MCF 10A (cell line): Measurements from ENCODE around the gene KCNC4. TPM values are rescaled to one million over a fixed set of nuclear protein-coding genes. Genes with fewer than 3 reads are reported as not detected.

ENCODE experiments used
- BruUV-seq: library from RNA; stranded (reverse); fragments of 400-500 nt; replicated peaks from 2 replicates; lab custom pipeline; 2021; lab: Mats Ljungman, UMichigan
- CTCF ChIA-PET: fragments of 300-600 bp; sonication (Branson Sonifier 250); formaldehyde crosslinking; extraction: SDS; loops from one replicate; lab custom pipeline; 2021; ENCODE audit warnings: antibody characterized with exemption, inconsistent platforms; lab: Yijun Ruan, JAX
- POLR2A ChIA-PET: fragments of 300-600, 350-650 bp; sonication (Branson Sonifier 250); formaldehyde crosslinking; extraction: SDS; loops from one replicate; lab custom pipeline; 2020; ENCODE audit warnings: antibody characterized with exemption, inconsistent platforms; lab: Yijun Ruan, JAX
- DNase-seq: peaks from one replicate; pipeline ENCODE4 v3.0.0-alpha.2; 2018; ENCODE audit not compliant: unreplicated experiment
- H3K27ac Mint-ChIP-seq: one replicate; pipeline ENCODE4 v1.8.0; 2022; ENCODE audit warnings: mild to moderate bottlenecking, low read depth, mixed read lengths; ENCODE audit not compliant: unreplicated experiment
- H3K27me3 Mint-ChIP-seq: one replicate; pipeline ENCODE4 v1.8.0; 2022; ENCODE audit warnings: mixed read lengths; ENCODE audit not compliant: insufficient read depth, unreplicated experiment
- H3K36me3 Mint-ChIP-seq: one replicate; pipeline ENCODE4 v1.8.0; 2022; ENCODE audit warnings: mild to moderate bottlenecking, moderate library complexity, mixed read lengths; ENCODE audit not compliant: insufficient read depth, unreplicated experiment
- H3K4me1 Mint-ChIP-seq: one replicate; pipeline ENCODE4 v1.8.0; 2022; ENCODE audit warnings: mixed read lengths; ENCODE audit not compliant: insufficient read depth, unreplicated experiment
- H3K4me3 Mint-ChIP-seq: one replicate; pipeline ENCODE4 v1.8.0; 2022; ENCODE audit warnings: mild to moderate bottlenecking, moderate library complexity, mixed read lengths; ENCODE audit not compliant: unreplicated experiment
- H3K9me3 Mint-ChIP-seq: one replicate; pipeline ENCODE4 v1.8.0; 2022; ENCODE audit warnings: mixed read lengths; ENCODE audit not compliant: unreplicated experiment
- CTCF ChIP-seq: fragments of 200-600 bp; IDR thresholded peaks from one replicate; pipeline ENCODE4 v1.8.0; 2022; ENCODE audit warnings: antibody characterized with exemption, mild to moderate bottlenecking; ENCODE audit not compliant: unreplicated experiment
- intact Hi-C: fragments of 100-400 bp; cut with micrococcal nuclease; formaldehyde crosslinking; loops from 2 replicates; pipeline ENCODE4 v1.14.1; 2022
- total RNA-seq: library from RNA; stranded (reverse); gene quantifications from 2 replicates; pipeline ENCODE4 v1.2.3, GENCODE V29; 2022

The KCNC4 gene
- total RNA-seq, 1 experiment from 2014 or later: 1.3 TPM

- Mint-ChIP-seq H3K27ac (no peak overlapping the region), H3K4me1 (no peaks in the 10 kb centered on the region), H3K36me3 (no peaks in the 10 kb centered on the region), H3K27me3 (no peaks in the 10 kb centered on the region), H3K9me3 (no peaks in the 10 kb centered on the region), H3K4me3 (no peak overlapping the region)
- ChIA-PET POLR2A (no interaction called here), CTCF (interaction anchor here (0.6 to 4.4 kb wide), 3 partner anchors 9 to 1356 kb away, joined by 3 to 22 read pairs (median 3); no protein-coding TSS in a partner anchor)
- BruUV-seq: no TSS peak
- intact Hi-C loops: no loop called here
- no peak for DNase-seq
- no peak for TF ChIP-seq CTCF
These were observed 27.5 kb downstream of the KCNC4 start for GRCh38 chr1:110237386-110238152.

GRCh38 chr1:110239441-110240430 lies 29.6 kb downstream of the KCNC4 start:
- ChIA-PET POLR2A (no interaction called here), CTCF (interaction anchor here (0.9 to 4.4 kb wide), 3 partner anchors 11 to 42 kb away, joined by 4 to 22 read pairs (median 4); no protein-coding TSS in a partner anchor)
- no peak for DNase-seq
- no peaks in the 10 kb centered on the region for H3K4me1 Mint-ChIP-seq
- no peaks in the 10 kb centered on the region for H3K9me3 Mint-ChIP-seq
- TF ChIP-seq CTCF: no peak
- H3K36me3 Mint-ChIP-seq: no peaks in the 10 kb centered on the region
- intact Hi-C loops: no loop called here
- no peak overlapping the region for H3K4me3 Mint-ChIP-seq
- H3K27me3 Mint-ChIP-seq: no peaks in the 10 kb centered on the region
- no peak overlapping the region for H3K27ac Mint-ChIP-seq
- no TSS peak for BruUV-seq

- no TSS peak for BruUV-seq
- Mint-ChIP-seq H3K36me3 (no peaks in the 10 kb centered on the region), H3K4me1 (no peaks in the 10 kb centered on the region), H3K27ac (no peak overlapping the region), H3K27me3 (no peaks in the 10 kb centered on the region), H3K4me3 (no peak overlapping the region), H3K9me3 (no peaks in the 10 kb centered on the region)
- POLR2A ChIA-PET: interaction anchor here (1.2 kb wide), 1 partner anchor 26 kb away, joined by 3 read pairs; no protein-coding TSS in a partner anchor
- CTCF ChIA-PET: interaction anchor here (0.8 to 4.4 kb wide), 3 partner anchors 21 to 43 kb away, joined by 3 to 22 read pairs (median 4); no protein-coding TSS in a partner anchor
- no peak for TF ChIP-seq CTCF
- no peak for DNase-seq
- intact Hi-C loops: no loop called here
These were observed 30.5 kb downstream of the KCNC4 start for GRCh38 chr1:110240476-110241210.
